Measurements from ENCODE around the gene FARSA.

DNA sequence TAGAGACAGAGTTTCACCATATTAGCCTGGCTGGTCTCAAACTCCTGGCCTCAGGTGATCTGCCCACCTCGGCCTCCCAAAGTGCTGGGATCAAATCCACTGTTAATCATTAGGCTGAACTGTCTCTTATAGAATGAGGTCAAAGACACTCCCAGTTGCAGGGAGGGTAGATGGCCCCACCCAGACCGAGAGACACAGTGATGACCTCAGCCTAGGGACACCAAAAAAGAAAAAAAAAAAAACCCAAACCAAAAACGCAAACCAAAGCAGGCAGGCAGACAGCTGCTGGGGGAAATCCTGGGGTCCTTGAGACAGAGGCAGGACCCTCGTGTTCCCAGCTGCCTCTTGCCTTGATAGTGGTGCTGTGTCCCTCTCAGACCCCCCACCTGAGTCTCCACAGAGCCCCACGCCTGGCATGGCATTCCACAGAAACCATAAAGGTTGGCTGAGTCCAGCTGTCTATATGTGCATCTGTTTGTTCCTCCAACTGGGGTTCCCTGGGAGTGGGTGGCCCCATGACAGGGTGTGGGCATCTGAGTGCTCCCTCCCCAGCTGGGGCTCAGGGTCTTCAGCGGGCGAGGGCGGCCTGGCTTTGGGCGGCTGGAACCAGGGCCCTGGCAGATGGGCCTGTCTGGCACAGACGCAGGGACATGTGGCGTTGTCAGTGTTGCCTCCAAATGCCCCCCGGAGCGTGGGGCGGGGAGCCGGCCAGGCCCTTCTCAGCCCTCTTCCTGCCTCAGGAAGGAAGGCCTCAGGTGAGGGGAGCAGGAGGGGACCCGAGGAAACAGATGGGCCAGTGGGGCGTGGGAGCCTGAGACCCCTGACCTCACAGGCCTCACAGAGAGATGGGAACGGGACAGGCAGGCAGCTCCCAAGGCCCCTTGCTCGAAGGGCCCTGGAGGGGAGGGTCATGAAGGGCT is 41.0 kb upstream of the FARSA start:
- TF ChIP-seq, protein P1, sequence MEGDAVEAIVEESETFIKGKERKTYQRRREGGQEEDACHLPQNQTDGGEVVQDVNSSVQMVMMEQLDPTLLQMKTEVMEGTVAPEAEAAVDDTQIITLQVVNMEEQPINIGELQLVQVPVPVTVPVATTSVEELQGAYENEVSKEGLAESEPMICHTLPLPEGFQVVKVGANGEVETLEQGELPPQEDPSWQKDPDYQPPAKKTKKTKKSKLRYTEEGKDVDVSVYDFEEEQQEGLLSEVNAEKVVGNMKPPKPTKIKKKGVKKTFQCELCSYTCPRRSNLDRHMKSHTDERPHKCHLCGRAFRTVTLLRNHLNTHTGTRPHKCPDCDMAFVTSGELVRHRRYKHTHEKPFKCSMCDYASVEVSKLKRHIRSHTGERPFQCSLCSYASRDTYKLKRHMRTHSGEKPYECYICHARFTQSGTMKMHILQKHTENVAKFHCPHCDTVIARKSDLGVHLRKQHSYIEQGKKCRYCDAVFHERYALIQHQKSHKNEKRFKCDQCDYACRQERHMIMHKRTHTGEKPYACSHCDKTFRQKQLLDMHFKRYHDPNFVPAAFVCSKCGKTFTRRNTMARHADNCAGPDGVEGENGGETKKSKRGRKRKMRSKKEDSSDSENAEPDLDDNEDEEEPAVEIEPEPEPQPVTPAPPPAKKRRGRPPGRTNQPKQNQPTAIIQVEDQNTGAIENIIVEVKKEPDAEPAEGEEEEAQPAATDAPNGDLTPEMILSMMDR (IDR thresholded peaks at IDR 0.05; ENCODE audit: insufficient read depth, low read depth, low read length), result no peak
- no peak for TF ChIP-seq EZH2 (IDR thresholded peaks at IDR 0.05; ENCODE audit: insufficient read depth, low read length)

Measured in astrocyte (in vitro differentiated cells and primary cell).